Keratinocyte (primary cell): Measurements from ENCODE around the gene SLC15A5. TPM values are rescaled to one million over a fixed set of nuclear protein-coding genes. Genes with fewer than 3 reads are reported as not detected.

Experiments used
- DNase-seq: peaks from one replicate; pipeline ENCODE4 v3.0.0-alpha.2; 2011; ENCODE audit warnings: low read depth, missing footprints, low spot score
- FAIRE-seq: peaks from 2 replicates; lab custom pipeline; 2011; peaks lifted over from hg19 to GRCh38; lab: Jason Lieb, UNC
- H2AFZ ChIP-seq: 2 replicates; pipeline ENCODE4 v1.6.0; 2012; ENCODE audit warnings: low read length, control low read depth, inconsistent platforms; ENCODE audit not compliant: control insufficient read depth
- H3K27ac ChIP-seq: 2 replicates; pipeline ENCODE4 v1.5.1; 2011; ENCODE audit warnings: low read length; ENCODE audit not compliant: control insufficient read depth, insufficient read depth
- H3K27me3 ChIP-seq: 3 replicates; pipeline ENCODE4 v1.6.0; 2011; ENCODE audit warnings: low read length; ENCODE audit not compliant: control insufficient read depth, insufficient read depth; ENCODE audit errors: extremely low read depth
- H3K36me3 ChIP-seq, 2 experiments: 2 replicates in 1 of 2; 3 replicates in 1 of 2; pipeline ENCODE4 v1.5.1; 2011; ENCODE audit warnings: low read length in 2 of 2, mild to moderate bottlenecking in 1 of 2; ENCODE audit not compliant: control insufficient read depth in 2 of 2, insufficient read depth in 2 of 2; ENCODE audit errors: extremely low read depth in 1 of 2
- H3K4me1 ChIP-seq: 3 replicates; pipeline ENCODE4 v1.5.1; 2011; ENCODE audit warnings: low read length; ENCODE audit not compliant: control insufficient read depth, insufficient read depth; ENCODE audit errors: extremely low read depth
- H3K4me2 ChIP-seq: 3 replicates; pipeline ENCODE4 v1.6.0; 2011; ENCODE audit warnings: low read depth, low read length; ENCODE audit not compliant: control insufficient read depth, insufficient read depth; ENCODE audit errors: extremely low read depth
- H3K4me3 ChIP-seq, 3 experiments: fragments of 200-600 bp in 1 of 3; sonication (generic) in 1 of 3; 2 replicates in 2 of 3; 3 replicates in 1 of 3; pipeline ENCODE4 v1.5.1; 2011 to 2016; ENCODE audit warnings: low read length in 3 of 3, mild to moderate bottlenecking in 3 of 3, control low read depth in 2 of 3, inconsistent platforms in 1 of 3, low read depth in 1 of 3, mixed read lengths in 1 of 3, mixed run types in 1 of 3, moderate library complexity in 1 of 3; ENCODE audit not compliant: control insufficient read depth in 2 of 3, insufficient read depth in 2 of 3; ENCODE audit errors: extremely low read depth in 1 of 3
- H3K79me2 ChIP-seq: 2 replicates; pipeline ENCODE4 v1.6.0; 2012; ENCODE audit warnings: low read length; ENCODE audit not compliant: control insufficient read depth, insufficient read depth
- H3K9ac ChIP-seq: 3 replicates; pipeline ENCODE4 v1.6.0; 2011; ENCODE audit warnings: low read length; ENCODE audit not compliant: control insufficient read depth, insufficient read depth; ENCODE audit errors: extremely low read depth
- H3K9me1 ChIP-seq: 3 replicates; pipeline ENCODE4 v1.6.0; 2011; ENCODE audit warnings: low read length; ENCODE audit not compliant: control insufficient read depth, insufficient read depth; ENCODE audit errors: extremely low read depth
- H3K9me3 ChIP-seq: 2 replicates; pipeline ENCODE4 v1.5.1; 2012; ENCODE audit warnings: low read depth, low read length; ENCODE audit not compliant: control insufficient read depth
- H4K20me1 ChIP-seq: 3 replicates; pipeline ENCODE4 v1.6.0; 2011; ENCODE audit warnings: low read length; ENCODE audit not compliant: control insufficient read depth, insufficient read depth; ENCODE audit errors: extremely low read depth
- EZH2 ChIP-seq: IDR thresholded peaks from one replicate; pipeline ENCODE4 v1.6.1; 2012; ENCODE audit warnings: inconsistent platforms, mild to moderate bottlenecking, low read length, moderate library complexity
- dilution Hi-C: fragments of 300-500 bp; cut with MboI; formaldehyde crosslinking; loops from one replicate; pipeline ENCODE4 v1.7.0; 2020; ENCODE audit warnings: low sequenced_read_pairs; ENCODE audit not compliant: extremely low pct_ligation_motif_present
- polyA plus RNA-seq, 5 experiments: library from polyadenylated mRNA; depleted of rRNA in 3 of 5; stranded (reverse) in 3 of 5; stranded (forward) in 1 of 5; unstranded in 1 of 5; fragments of >200 nt; gene quantifications; 1 replicate in 1 of 5; 2 replicates in 3 of 5; 3 replicates in 1 of 5; pipeline versions ENCODE4 v1.2.1 to v1.2.3, GENCODE V29; 2011 to 2012; ENCODE audit warnings: missing spikeins in 2 of 5, low read depth in 1 of 5, low replicate concordance in 1 of 5
- TF ChIP-seq, protein P1 (sequence below), 3 experiments: IDR thresholded peaks in 1 of 3; conservative IDR thresholded peaks in 1 of 3; optimal IDR thresholded peaks in 1 of 3; 2 replicates in 2 of 3; 3 replicates in 1 of 3; pipeline versions ENCODE3 to v1.5.1; 2011; ENCODE audit warnings: low read length in 3 of 3, mild to moderate bottlenecking in 3 of 3, moderate library complexity in 2 of 3, control low read depth in 1 of 3, inconsistent platforms in 1 of 3; ENCODE audit not compliant: insufficient read depth in 2 of 3; ENCODE audit errors: extremely low read depth in 1 of 3

The SLC15A5 gene
- polyA plus RNA-seq, 1 donor (not counting 4 experiments of a cell fraction or from before 2014, with no cell fraction given), result not detected

DNA sequence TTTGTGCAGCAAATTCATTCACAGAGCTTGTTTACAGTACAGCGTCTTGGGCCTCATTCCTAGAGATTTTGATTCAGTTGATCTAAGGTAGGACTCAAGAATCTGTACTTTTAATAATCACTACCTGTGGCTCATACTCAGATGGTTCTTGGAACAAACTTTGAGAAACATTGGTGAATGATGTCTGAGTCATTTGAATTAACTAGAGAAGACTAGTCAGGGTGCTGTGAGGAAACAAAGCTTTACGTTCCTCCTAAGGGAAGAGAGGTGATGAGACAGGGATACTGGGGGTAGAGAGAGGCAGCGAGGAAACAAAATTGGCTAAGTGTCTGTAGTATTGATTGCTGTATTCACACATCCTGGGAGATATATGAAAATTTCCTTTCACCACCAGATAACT lies 109.4 kb downstream of the SLC15A5 start:
- no peaks in the 10 kb centered on the region for H3K9me1 ChIP-seq
- TF ChIP-seq EZH2, result no peak
- TF ChIP-seq, protein P1, sequence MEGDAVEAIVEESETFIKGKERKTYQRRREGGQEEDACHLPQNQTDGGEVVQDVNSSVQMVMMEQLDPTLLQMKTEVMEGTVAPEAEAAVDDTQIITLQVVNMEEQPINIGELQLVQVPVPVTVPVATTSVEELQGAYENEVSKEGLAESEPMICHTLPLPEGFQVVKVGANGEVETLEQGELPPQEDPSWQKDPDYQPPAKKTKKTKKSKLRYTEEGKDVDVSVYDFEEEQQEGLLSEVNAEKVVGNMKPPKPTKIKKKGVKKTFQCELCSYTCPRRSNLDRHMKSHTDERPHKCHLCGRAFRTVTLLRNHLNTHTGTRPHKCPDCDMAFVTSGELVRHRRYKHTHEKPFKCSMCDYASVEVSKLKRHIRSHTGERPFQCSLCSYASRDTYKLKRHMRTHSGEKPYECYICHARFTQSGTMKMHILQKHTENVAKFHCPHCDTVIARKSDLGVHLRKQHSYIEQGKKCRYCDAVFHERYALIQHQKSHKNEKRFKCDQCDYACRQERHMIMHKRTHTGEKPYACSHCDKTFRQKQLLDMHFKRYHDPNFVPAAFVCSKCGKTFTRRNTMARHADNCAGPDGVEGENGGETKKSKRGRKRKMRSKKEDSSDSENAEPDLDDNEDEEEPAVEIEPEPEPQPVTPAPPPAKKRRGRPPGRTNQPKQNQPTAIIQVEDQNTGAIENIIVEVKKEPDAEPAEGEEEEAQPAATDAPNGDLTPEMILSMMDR (optimal IDR thresholded peaks at IDR 0.05 in 1 of 3, IDR thresholded peaks at IDR 0.05 in 1 of 3, conservative IDR thresholded peaks at IDR 0.05 in 1 of 3; ENCODE audit: extremely low read depth in 1 of 3, insufficient read depth in 2 of 3, low read length in 3 of 3), result no peak
- H4K20me1 ChIP-seq, result no peaks in the 10 kb centered on the region
- dilution Hi-C loops, result no loop called here
- H3K36me3 ChIP-seq, result no peaks in the 10 kb centered on the region
- no peak overlapping the region for H3K27ac ChIP-seq
- H3K9me3 ChIP-seq, result no peaks in the 10 kb centered on the region
- no peaks in the 10 kb centered on the region for H3K79me2 ChIP-seq
- no peak overlapping the region for H2AFZ ChIP-seq
- no peak overlapping the region for H3K9ac ChIP-seq
- no peak overlapping the region for H3K4me2 ChIP-seq
- no peak overlapping the region for H3K4me3 ChIP-seq
- H3K27me3 ChIP-seq, result no peaks in the 10 kb centered on the region
- no peak for FAIRE-seq
- no peaks in the 10 kb centered on the region for H3K4me1 ChIP-seq
- DNase-seq, result no peak

DNA sequence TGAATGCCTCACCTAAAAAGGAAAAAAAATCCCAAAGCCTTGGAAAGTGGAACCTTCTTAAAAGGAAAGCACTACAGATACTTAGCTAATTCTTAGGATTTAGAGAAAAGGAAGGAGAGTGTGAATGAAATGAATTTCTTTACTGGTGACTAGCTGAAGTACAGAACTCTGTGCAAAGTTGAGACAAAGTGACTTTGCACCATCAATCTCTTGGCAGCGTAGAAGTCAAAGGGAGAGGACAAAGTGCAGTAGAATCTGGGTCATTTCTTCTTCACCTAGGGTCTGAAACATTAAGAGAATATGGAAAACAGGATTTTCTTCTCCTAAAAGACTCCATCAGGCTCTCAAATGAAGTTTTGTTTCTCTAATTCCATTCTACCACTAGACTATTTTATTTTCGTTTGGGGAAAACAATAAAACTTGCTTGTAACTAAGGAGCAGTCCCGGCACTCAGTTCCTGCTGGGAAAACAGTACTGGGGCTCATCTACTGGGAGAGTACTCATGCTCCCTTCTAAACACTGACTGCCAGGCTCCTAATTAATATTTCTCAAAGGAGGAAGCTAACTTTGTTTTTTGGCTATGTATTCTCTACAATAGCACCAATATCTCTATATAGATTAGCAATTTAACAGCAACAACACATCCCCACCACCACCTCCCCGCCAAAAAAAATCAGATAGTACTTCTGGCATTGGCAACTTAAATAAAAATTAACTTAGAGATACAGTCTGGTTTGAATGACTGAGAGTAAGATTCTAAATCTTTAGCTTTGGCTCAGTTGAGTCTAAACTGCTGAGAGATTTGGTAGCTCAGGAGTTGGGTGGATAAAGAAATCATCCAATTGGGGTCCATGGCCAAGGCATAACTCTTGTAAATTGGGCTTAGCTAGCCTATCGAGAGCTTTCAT lies 110.7 kb downstream of the SLC15A5 start:
- H3K27me3 ChIP-seq, result no peaks in the 10 kb centered on the region
- no peaks in the 10 kb centered on the region for H3K9me1 ChIP-seq
- no peaks in the 10 kb centered on the region for H3K4me1 ChIP-seq
- no peaks in the 10 kb centered on the region for H3K9me3 ChIP-seq
- no peak overlapping the region for H3K27ac ChIP-seq
- no peak overlapping the region for H3K4me2 ChIP-seq
- no peaks in the 10 kb centered on the region for H4K20me1 ChIP-seq
- DNase-seq (no peak), FAIRE-seq (no peak)
- no peaks in the 10 kb centered on the region for H3K79me2 ChIP-seq
- dilution Hi-C loops, result no loop called here
- no peak overlapping the region for H2AFZ ChIP-seq
- H3K4me3 ChIP-seq, result no peak overlapping the region
- TF ChIP-seq, protein P1 (optimal IDR thresholded peaks at IDR 0.05 in 1 of 3, IDR thresholded peaks at IDR 0.05 in 1 of 3, conservative IDR thresholded peaks at IDR 0.05 in 1 of 3; ENCODE audit: extremely low read depth in 1 of 3, insufficient read depth in 2 of 3, low read length in 3 of 3), result no peak
- TF ChIP-seq EZH2, result no peak
- no peak overlapping the region for H3K9ac ChIP-seq
- no peaks in the 10 kb centered on the region for H3K36me3 ChIP-seq
